Skin of body (tissue), 2 donors: Measurements from ENCODE around the gene METTL21A. TPM values are rescaled to one million over a fixed set of nuclear protein-coding genes. Genes with fewer than 3 reads are reported as not detected.
"Not testable (repeated sequence)": the region's sequence is repeated elsewhere in the genome, so short reads cannot be mapped to it uniquely, and the experiment has no call there.

Experiments
- DNase-seq: peaks from one replicate; lab custom pipeline; 2025; lab: John Stamatoyannopoulos, UW
- total RNA-seq: library from RNA; depleted of rRNA; stranded (reverse); fragments of >200 nt; gene quantifications from one replicate; pipeline ENCODE4 v1.2.3, GENCODE V29; 2014

The METTL21A gene
- 12.3 TPM for total RNA-seq

DNA sequence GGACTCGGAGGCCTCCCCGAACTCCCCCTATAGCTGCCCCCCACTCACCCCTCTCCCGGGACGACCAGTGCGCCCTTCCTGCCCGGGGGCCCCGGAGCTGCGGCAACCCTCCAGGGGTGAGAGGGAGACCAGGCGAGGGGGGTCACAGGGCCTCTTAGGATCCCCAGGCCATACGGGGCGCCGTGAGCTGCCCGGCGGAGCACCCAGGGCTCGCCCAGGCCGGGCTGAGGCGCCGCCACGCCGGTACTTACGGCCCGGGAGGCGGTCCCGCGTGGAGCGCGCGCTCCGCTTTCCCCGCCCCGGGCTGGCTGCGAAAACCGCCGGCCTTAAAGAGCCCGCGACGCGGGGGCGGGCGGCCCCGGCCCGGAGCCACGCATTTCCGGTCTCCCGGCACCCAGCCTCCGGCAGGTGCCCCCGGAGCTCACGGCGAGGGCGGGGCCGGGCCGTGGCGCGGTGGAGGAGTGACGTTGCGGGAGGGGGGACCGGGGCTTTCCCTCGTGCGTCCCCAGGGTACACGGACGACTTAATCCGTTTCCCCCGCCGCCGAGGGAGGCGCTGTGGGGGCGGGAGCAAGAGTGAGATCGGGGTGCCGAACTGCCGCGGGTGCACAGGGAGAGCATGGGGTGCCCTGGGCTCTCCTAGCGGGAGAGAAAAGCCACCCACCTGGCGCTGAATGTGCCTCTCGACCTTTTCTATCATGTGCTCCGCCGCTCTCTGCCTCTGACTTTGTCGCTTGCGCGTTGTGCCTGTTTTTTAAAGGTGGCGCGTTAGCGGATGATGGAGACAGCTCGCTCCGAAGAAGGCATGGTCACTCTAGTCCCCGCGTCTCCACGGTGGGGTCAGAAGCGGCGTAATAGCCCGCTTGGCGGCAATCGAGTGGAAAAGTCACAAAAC lies at the start of gene METTL21A:
TSS of gene METTL21A (minus strand) at position 381 of the 894 bp plus-strand sequence. CDS start 1,019 bp downstream, outside the sequence.
- DNase-seq, result peak; percentile 81

DNA sequence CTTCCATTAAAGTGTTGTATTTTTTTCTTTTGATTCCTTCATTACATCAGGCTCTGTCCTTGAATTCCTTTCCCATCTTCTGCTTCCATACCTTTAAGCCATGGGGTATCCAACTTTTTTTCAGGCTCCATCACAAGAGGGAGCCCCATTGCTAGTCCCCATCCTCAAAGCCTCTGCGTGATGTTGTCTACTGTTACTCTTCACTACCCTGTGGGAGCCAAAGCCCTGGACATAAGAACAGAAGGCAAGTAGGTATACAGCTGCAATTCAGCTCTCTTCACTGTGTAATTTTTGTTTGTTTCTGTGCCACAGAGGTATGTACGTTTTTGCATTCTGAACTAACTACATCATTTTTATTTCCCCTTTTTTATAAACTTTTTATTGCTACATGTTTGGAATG lies 49.6 kb upstream of the METTL21A start:
- DNase-seq, result no peak

DNA sequence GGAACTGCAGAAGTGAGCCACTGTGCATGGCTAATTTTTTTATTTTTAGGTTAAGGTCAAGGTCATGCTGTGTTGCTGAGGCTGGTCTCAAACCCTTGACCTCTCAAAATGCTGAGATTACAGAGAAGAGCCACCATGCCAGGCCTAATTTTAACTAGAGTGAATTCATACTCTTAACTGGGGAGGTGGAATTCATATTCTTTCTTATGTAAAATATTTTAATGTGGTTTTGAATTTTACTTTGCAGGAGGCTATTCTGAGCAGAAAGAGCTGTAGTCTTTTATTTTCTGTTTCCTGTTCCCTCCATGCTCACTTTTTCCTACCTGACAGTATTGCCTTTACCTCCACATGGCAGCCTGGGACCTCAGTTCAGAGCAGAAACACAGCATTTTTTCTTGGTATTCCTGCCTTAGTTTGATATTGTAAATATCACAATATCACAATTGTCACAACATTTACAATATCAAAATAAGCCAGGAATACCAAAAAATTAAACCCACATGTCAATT lies 49.1 kb upstream of the METTL21A start:
- DNase-seq, result no peak

DNA sequence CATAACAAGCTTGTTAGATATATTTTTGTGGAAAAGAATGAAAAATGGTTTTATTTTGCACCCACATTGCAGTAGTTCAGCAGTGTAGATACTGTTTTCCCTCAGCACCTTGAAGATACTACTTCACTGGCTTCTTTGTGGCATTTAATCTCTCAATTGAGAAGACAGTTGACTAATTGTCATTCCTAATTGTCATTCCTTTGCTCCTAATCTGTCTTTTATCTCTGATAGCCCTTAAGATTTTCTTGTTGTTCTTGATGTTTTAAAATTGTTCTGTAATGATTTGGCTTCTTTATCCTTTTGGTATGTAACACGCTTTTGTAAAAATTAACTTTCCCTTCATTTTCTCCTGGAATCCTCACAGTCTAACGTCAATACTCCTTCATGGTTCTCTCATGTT lies 48.2 kb upstream of the METTL21A start:
- no peak for DNase-seq

DNA sequence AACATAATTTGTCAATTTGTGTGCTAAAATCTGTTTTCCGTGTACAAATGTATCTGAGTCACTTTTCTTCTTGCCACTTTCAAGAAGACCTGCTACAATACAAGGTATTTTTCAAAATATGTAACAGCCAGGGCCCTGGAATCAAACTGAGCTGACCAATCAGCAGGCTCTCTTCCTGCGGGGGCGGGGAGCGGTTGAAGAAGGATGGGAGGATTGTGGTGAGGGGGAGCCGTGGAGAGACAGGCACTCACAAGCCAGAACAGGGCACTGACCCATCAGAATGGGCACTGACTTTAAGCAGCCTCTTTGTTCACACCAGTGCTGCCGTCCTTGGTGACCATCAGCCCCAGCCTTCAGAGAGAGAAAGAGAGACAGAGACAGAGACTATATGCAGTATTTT lies 45.7 kb upstream of the METTL21A start:
- DNase-seq, result no peak

DNA sequence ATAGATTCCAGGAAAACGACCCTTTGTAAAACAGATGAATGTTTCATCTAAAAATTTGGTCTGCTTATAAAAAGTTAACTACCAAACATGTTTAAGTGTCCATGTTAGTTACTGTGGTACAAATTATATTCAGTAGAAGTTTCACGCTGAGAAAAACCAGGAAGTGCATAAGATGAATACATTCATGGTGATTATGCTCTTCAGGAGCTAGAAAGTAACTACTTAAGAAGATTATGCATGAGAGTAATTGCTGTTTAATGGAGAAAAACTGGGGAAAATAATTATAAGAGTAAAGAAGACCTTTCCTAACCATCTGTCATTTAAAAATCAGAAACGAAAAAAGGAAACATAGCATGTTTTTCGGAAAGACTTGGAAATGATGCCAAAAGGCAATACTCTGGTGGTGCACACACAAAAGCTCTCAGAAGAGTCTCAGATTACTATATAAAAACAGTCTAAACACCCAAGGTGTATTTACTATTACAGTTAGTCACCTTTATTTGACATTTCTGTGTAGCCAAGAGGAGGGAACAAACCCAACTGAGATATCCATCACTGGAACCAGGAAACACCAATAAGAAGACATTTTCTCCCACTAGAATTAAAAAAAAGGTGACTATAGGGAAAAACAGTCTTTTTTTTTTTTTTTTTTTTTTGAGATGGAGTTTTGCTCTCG lies 38.8 kb upstream of the METTL21A start:
- DNase-seq, result no peak

DNA sequence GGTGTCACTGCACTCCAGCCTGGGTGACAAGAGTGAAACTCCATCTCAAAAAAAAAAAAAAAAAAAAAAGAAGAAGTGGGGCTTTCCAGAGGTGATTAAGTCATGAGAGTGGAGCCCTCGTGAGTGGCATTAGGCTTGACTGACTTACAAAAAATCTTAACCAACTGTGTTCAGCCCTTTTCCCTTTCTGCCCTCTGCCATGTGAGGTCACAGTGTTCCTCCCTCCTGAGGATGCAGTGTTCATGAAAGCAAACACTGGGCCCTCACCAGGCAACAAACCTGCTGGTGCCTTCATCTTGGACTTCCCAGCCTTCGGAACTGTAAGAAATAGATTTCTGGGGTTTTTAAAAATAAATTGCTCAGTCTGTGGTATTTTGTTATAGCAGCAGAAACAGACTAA lies 37.0 kb upstream of the METTL21A start:
- DNase-seq, result no peak

DNA sequence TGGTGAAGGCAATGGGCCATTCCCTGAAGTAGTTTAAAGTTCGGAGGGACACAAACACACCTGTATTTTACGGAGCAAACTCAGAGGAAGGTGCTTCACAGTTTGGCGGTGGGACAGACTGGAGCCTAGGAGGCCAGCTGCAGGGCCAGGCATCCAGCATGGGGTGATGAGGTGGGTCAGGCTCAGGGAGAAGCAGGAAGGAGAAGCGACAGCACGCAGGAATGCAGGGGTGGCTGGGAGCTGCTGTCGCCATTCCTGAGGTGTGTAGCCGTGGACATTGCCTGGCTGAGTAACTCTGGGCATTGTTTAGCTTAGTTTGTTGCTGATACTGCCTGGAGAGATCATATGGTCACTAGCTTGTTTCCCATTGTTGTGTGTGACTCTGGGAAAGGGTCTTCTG lies 35.8 kb upstream of the METTL21A start:
- no peak for DNase-seq

DNA sequence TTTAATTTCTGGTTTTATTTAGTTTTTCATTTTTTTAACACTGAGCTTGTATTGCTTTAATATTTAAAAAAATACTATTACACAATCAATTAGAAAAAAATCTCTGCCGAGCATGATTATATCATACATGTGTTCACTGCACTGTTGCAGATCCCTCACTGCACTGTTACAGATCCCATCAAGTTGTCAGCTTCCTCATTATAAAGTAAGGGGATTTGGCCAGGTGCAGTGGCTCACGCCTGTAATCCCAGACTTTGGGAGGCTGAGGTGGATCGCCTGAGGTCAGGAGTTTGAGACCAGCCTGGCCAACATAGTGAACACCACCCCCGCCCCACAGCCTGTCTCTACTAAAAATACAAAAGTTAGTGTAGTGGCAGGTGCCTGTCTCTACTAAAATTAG lies 33.0 kb upstream of the METTL21A start:
- no peak for DNase-seq

DNA sequence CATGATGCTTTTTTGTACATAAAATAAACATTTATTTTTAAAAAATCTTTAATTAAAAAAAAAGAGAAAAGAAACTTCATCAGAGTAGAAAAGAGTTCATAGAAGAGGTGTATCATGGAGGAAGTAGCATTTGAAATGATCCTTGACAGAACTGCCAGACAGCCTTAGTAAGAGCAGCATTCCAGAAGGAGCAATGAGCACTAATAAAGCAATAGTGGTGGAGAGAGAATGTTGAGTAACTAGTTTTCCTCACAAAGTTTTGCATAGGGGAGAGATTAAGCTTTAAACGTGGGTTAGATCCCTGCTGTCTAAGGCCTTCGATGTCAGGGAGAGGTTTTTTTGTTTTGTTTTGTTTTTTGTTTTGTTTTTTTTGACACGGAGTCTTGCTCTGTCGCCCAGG lies 29.8 kb upstream of the METTL21A start:
- no peak for DNase-seq

DNA sequence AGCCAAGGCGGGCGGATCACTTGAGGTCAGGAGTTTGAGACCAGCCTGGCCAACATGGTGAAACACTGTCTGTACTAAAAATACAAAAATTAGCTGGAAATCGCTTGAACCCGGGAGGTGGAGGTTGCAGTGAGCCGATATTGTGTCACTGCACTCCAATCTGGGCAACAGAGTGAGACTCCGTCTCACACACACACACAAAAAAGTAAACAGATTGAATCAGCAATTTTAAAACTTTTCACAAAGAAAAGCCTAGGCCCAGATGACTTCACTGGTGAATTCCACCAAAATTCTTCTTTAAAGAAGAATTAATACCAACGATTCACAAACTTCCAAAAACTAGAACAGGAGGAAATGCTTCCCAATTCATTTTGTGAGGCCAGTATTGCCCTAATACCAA lies 21.4 kb upstream of the METTL21A start:
- not testable (repeated sequence) for DNase-seq

DNA sequence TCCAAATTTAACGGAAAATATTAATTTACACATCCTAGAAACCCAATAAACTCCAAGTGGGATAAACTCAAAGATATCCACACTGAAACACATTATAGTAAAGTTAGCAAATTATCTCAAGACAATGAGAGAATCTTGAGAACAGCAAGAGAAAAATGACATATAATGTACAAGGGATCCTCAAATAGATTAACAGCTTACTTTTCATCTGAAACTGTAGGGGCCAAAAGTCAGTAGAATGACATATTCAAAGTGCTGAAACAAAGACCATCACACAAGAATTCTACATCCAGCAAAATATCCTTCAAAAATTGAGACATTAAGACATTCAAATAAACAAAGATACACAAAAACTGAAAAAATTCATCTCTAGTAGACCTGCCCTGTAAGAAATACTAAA lies 18.7 kb upstream of the METTL21A start:
- no peak for DNase-seq

DNA sequence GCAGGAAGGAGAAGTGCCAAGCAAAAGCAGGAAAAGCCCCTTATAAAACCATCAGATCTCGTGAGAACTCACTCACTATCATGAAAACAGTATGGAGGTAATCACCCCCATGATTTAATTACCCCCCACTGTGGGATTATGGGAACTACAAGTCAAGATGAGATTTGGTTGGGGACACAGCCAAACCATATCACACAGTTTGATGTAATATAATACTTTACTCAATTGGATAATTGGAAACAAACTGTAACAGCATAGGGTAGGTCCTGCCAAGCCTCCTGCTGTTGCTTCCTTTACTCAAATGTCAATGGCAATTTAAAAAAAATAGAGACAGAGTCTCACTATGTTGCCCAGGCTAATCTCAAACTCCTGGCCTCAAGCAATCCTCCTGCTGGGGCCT lies 15.5 kb upstream of the METTL21A start:
- DNase-seq, result no peak

DNA sequence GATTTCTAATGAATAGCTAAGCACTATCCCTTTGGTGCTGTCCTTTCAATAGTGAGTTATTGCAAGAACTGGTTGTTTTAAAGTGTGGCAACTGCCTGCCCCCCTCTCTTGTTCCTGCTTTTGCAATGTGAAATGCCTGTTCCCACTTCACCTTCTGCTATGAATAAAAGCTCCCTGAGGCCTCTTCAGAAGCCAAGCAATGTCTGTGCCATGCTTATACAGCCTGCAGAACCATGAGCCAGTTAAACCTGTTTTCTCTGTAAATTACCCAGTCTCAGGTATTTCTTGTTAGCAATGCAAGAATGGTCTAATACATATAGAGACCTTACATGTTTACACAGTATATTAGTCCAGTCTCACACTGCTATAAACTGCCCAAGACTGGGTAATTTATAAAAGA lies 15.0 kb upstream of the METTL21A start:
- DNase-seq, result no peak

DNA sequence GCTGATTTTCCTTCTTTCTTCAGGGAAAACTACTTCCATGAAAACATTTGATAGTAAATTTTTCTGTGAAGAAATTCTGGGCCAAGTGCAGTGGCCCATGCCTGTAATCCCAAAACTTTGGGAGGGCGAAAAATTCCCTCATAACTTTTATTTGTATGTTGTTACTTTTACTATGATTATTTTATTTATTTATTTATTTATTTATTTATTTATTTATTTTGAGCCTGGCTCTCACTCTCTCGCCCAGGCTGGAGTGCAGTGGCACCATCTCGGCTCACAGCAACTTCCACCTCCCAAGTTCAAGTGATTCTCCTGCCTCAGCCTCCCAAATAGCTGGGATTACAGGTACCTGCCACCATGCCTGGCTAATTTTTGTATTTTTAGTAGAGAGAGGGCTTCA lies 14.1 kb upstream of the METTL21A start:
- not testable (repeated sequence) for DNase-seq

DNA sequence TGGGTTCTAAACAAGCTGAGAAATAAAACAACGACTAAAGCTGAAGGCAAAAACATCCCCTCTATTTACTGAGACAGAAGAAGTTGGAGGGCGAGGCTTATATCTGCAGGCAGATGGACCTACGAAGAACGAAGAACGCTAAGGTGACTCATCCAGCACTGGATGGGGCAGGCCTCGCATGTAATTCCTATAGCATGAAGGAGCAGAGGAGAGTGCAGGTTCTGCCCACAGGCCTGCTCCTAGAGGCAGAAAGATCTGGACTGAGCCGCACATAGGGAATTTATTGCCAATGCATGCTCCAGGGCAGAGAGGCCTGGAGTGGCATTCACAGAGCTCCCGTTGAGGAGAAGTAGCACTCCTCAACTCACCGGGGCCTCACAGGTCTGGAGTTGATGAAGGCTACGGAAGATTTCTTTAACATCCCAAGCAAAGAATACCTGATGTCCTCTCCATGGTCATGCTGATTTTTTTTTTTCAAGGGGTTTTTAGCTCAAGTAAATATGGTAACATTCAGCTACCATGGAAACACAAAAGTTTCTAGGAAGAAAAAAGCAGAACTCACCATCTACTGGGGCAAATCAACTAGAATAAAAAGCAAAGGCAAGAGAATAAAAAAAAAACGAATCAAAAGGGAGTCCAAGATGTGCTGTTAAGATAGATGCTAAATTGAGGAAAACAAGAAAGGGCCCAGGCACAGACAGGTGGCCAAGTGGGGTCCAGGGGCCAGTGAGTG lies 10.4 kb upstream of the METTL21A start:
- no peak for DNase-seq

DNA sequence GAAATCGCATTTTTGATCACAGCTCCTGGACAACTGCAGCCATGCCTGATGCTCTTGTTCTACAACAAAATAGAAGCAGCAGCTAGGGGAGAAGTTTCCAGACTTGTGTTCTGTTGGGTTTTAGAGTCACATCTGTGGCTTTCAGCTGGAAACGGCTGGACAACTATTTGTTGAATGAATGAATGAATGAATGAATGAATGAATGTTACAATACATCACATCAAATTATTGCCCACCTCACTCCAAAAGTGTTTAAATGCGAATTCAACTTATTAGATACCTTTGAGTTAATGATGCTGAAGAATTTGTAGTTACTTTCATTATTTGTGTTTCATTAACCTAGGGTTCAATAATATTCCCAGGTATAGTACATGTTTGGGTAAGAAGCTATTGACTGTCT lies 8.5 kb upstream of the METTL21A start:
- no peak for DNase-seq

DNA sequence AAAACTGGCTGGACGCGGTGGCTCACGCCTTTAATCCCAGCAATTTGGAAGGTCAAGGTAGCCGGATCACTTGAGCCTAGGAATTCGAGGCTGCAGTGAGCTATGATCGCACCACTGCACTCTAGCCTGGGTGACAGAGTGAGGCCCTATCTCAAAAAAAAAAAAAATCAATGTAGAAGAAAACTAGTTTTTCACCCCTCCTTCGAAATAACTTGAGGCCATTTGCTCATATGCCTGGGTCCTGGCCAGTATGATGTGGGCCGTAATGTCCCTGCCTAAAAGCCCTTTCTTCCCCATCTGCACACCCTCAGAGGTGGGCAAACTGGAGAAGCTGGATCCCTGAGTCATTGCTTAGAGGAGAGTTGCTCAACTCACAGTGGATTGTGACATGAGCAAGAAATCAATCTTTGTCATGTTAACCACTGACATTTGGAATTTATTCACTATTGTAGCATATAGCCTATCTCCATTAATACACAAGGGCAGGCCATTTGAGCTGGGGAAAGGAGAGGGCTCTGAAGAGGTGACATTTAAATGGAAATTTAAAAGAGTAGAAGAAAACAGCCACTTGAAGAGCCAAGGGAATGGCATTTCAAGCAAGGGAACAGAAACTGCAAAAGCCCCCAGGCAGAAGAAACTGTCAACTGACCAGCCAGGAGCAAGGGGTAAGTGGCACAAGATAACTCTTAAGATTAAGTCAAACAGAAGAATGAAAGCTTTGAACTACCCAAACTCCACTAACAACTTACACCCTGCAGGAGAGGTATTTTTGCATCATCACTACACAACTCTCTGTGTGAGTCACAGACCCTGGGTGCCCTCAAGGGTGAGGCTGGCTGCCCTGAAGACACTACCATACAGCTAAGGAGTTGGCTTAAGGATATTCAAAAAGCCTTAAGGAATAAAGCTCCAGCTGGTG lies 7.6 kb upstream of the METTL21A start:
- no peak for DNase-seq

DNA sequence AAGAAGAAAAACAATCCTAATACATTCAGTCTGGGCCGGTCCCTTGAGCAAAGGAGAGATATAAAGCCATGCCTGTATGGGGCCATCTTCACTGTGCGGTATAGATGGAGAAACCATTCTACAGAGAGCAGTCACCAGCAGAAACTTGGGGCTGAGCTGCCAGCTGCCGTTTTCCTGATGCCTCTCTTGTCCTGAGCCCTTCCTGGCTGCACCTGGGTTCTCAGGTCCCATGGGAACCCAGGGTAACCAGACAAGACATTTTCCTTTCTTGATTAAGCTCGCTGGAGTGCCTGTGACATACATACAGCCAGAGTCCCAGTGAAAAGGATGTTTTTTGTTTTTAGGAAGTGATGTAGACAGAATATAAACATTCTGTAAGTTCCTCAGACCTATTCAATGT lies 5.3 kb upstream of the METTL21A start:
- no peak for DNase-seq

DNA sequence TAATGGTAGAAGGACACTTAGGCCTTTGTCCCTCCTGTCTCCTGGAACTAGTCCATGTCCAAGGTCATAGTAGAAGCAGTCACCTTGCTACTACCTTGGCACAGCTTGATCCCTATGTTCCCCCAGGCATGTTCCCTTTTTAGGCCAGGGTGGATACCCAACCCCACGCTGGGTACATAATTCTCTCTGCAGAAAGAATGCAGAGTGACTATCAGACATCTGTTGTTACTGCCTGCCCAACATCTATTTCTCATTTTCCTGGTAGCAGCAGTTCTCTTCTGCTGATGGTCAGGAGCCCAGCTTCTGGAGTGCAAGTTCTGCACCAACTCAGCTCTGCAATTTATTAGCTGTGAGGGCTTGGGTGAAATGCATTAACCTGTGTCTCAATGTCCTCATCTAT lies 4.4 kb upstream of the METTL21A start:
- DNase-seq, result no peak
